Astrocyte (in vitro differentiated cells and primary cell): ENCODE data around the gene IDS. TPM values are rescaled to one million over a fixed set of nuclear protein-coding genes. Genes with fewer than 3 reads are reported as not detected.
A peak's percentile ranks its signal among the peaks of the same experiment; 100 is the strongest.

ENCODE experiments used
- DNase-seq: peaks from one replicate; pipeline ENCODE4 v3.0.0-alpha.2; 2010; ENCODE audit warnings: low read depth
- FAIRE-seq: peaks from 2 replicates; lab custom pipeline; 2011; peaks lifted over from hg19 to GRCh38; lab: Jason Lieb, UNC
- H2AFZ ChIP-seq: 2 replicates; pipeline ENCODE4 v1.6.0; 2012; ENCODE audit warnings: low read depth, low read length, inconsistent platforms
- H3K27ac ChIP-seq: 2 replicates; pipeline ENCODE4 v1.5.1; 2011; ENCODE audit warnings: low read depth, low read length, inconsistent platforms
- H3K27me3 ChIP-seq: 2 replicates; pipeline ENCODE4 v1.6.0; 2011; ENCODE audit warnings: low read length, inconsistent platforms; ENCODE audit not compliant: insufficient read depth
- H3K36me3 ChIP-seq: 2 replicates; pipeline ENCODE4 v1.5.1; 2011; ENCODE audit warnings: low read length, inconsistent platforms; ENCODE audit not compliant: insufficient read depth
- H3K4me1 ChIP-seq: 2 replicates; pipeline ENCODE4 v1.5.1; 2011; ENCODE audit warnings: low read length, inconsistent platforms; ENCODE audit not compliant: insufficient read depth
- H3K4me2 ChIP-seq: 2 replicates; pipeline ENCODE4 v1.6.0; 2012; ENCODE audit warnings: low read length, inconsistent platforms
- H3K4me3 ChIP-seq: 2 replicates; pipeline ENCODE4 v1.5.1; 2011; ENCODE audit warnings: low read depth, mild to moderate bottlenecking, low read length, inconsistent platforms; ENCODE audit not compliant: insufficient read depth
- H3K79me2 ChIP-seq: 2 replicates; pipeline ENCODE4 v1.6.0; 2012; ENCODE audit warnings: mild to moderate bottlenecking, low read length, inconsistent platforms; ENCODE audit not compliant: insufficient read depth
- H3K9ac ChIP-seq: 2 replicates; pipeline ENCODE4 v1.6.0; 2012; ENCODE audit warnings: mild to moderate bottlenecking, low read length, inconsistent platforms
- H3K9me3 ChIP-seq: 2 replicates; pipeline ENCODE4 v1.5.1; 2012; ENCODE audit warnings: low read depth, mild to moderate bottlenecking, low read length, inconsistent platforms; ENCODE audit not compliant: insufficient read depth
- H4K20me1 ChIP-seq: 2 replicates; pipeline ENCODE4 v1.6.0; 2012; ENCODE audit warnings: low read length, inconsistent platforms; ENCODE audit not compliant: insufficient read depth
- H3K27ac Mint-ChIP-seq: one replicate; pipeline ENCODE4 v1.8.0; 2021; ENCODE audit warnings: mild to moderate bottlenecking, mixed read lengths; ENCODE audit not compliant: unreplicated experiment
- H3K27me3 Mint-ChIP-seq: one replicate; pipeline ENCODE4 v1.8.0; 2021; ENCODE audit warnings: low read depth, mixed read lengths; ENCODE audit not compliant: unreplicated experiment
- H3K36me3 Mint-ChIP-seq: one replicate; pipeline ENCODE4 v1.8.0; 2021; ENCODE audit warnings: low read depth, mixed read lengths; ENCODE audit not compliant: unreplicated experiment
- H3K4me1 Mint-ChIP-seq: one replicate; pipeline ENCODE4 v1.8.0; 2021; ENCODE audit warnings: low read depth, mixed read lengths; ENCODE audit not compliant: unreplicated experiment
- H3K4me3 Mint-ChIP-seq: one replicate; pipeline ENCODE4 v1.8.0; 2021; ENCODE audit warnings: mild to moderate bottlenecking, moderate library complexity, mixed read lengths; ENCODE audit not compliant: unreplicated experiment
- H3K9me3 Mint-ChIP-seq: one replicate; pipeline ENCODE4 v1.8.0; 2021; ENCODE audit warnings: mild to moderate bottlenecking, mixed read lengths; ENCODE audit not compliant: unreplicated experiment
- CTCF ChIP-seq: IDR thresholded peaks from 2 replicates; pipeline ENCODE4 v1.5.1; 2011; ENCODE audit warnings: low read depth, mild to moderate bottlenecking, inconsistent platforms, low read length, moderate library complexity; ENCODE audit not compliant: insufficient read depth
- EZH2 ChIP-seq: IDR thresholded peaks from 2 replicates; pipeline ENCODE4 v1.6.1; 2012; ENCODE audit warnings: mild to moderate bottlenecking, low read length, inconsistent platforms; ENCODE audit not compliant: insufficient read depth
- total RNA-seq: library from RNA; stranded (reverse); gene quantifications from 2 replicates; pipeline ENCODE4 v1.2.1, GENCODE V29; 2021

IDS gene
- total RNA-seq, 1 donor from 2014 or later = 130 TPM

DNA sequence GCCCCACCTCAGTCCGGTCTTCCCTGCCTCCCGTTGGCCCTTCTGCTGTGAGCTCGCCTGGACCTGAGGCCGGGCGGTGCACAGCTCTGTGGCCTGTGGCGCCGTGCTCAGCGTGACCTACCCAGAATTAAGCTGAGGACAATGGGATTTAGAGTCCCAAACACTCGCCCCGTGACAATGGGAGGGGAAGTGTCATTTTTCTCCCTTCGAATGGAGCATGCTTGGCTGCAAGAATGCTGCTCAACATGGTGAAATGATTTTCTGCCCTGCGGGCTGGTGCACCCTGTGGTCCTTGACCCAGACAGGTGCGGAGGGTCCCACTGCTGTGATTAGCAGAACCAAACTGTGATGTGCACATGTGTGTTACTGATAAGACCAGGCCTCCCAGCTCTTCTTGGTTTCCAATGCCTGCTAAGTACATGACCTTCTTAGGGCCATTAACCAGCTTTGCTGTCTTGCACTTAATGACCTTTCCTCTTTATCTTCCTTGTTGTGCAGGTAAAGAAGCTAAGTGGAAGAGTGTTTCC, 36.5 kb upstream of the IDS start:
- Histone ChIP-seq H3K4me2 (peak overlapping the region; percentile 87), H3K4me3 (peak overlapping the region; percentile 75), H2AFZ (peak overlapping the region; percentile 82), H3K9ac (peak overlapping the region; percentile 90), H4K20me1 (no peaks in the 10 kb centered on the region), H3K27me3 (no peaks in the 10 kb centered on the region), H3K4me1 (no peaks in the 10 kb centered on the region), H3K27ac (peak overlapping the region; percentile 93), H3K79me2 (no peaks in the 10 kb centered on the region), H3K9me3 (no peaks in the 10 kb centered on the region), H3K36me3 (no peaks in the 10 kb centered on the region)
- Mint-ChIP-seq H3K27me3 (no peaks in the 10 kb centered on the region), H3K9me3 (no peaks in the 10 kb centered on the region), H3K4me3 (peak overlapping the region; percentile 88), H3K27ac (peak overlapping the region; percentile 83), H3K36me3 (peaks cover 2% of the 10 kb centered on the region), H3K4me1 (no peaks in the 10 kb centered on the region)
- TF ChIP-seq CTCF = no peak
- TF ChIP-seq EZH2 = no peak
- FAIRE-seq (peak; percentile 93), DNase-seq (no peak)

- H3K79me2 ChIP-seq = no peaks in the 10 kb centered on the region
- Mint-ChIP-seq H3K4me3 (peak within 1 kb of the TSS; percentile 88), H3K9me3 (no peaks in the 10 kb centered on the region), H3K27ac (peak within 1 kb of the TSS; percentile 99), H3K4me1 (no peaks in the 10 kb centered on the region), H3K36me3 (peaks cover 2% of the 10 kb centered on the region), H3K27me3 (no peaks in the 10 kb centered on the region)
- FAIRE-seq (peak; percentile 99), DNase-seq (peak; percentile 96)
- peak within 1 kb of the TSS; percentile 75 for H3K4me3 ChIP-seq
- TF ChIP-seq CTCF (no peak), EZH2 (no peak)
- no peaks in the 10 kb centered on the region for H3K27me3 ChIP-seq
- peak within 1 kb of the TSS; percentile 82 for H2AFZ ChIP-seq
- H3K27ac ChIP-seq = peak within 1 kb of the TSS; percentile 93
- H3K9ac ChIP-seq = peak within 1 kb of the TSS; percentile 90
- no peaks in the 10 kb centered on the region for H3K4me1 ChIP-seq
- peak within 1 kb of the TSS; percentile 87 for H3K4me2 ChIP-seq
- H3K36me3 ChIP-seq = no peaks in the 10 kb centered on the region
- H3K9me3 ChIP-seq = no peaks in the 10 kb centered on the region
- H4K20me1 ChIP-seq = no peaks in the 10 kb centered on the region
Measured at GRCh38 chrX:149540621-149541520, 35.8 kb upstream of the IDS start, which contains the start of gene EOLA1. Gene EOLA1, plus strand, starts transcription at chrX:149541012. Its CDS starts 4,619 bp downstream, at chrX:149545631.
